Omental fat pad (tissue), 4 donors: Measurements from ENCODE around the gene ZNF331. TPM values are rescaled to one million over a fixed set of nuclear protein-coding genes. Genes with fewer than 3 reads are reported as not detected.

Experiments
- ATAC-seq: fragments of 150-250 bp; one replicate; pipeline ENCODE4 v1.9.1; 2016; ENCODE audit warnings: mild to moderate bottlenecking, moderate library complexity; ENCODE audit not compliant: low FRiP score
- DNase-seq: peaks from one replicate; pipeline ENCODE4 v3.0.0-alpha.2; 2019; ENCODE audit warnings: low spot score
- total RNA-seq, 4 donors: library from RNA; depleted of rRNA; stranded (reverse); fragments of >200 nt; gene quantifications; one replicate each; pipeline ENCODE4 v1.1.0, GENCODE V29; 2016
- TF ChIP-seq, protein P1 (sequence below), 3 donors: fragments of 450-650 bp; IDR thresholded peaks; one replicate each; pipeline ENCODE4 v1.5.1; 2016 to 2017; ENCODE audit warnings: antibody characterized with exemption in 3 of 3, mild to moderate bottlenecking in 3 of 3, moderate library complexity in 2 of 3

The ZNF331 gene
- total RNA-seq, 4 donors from 2014 or later = 29.9 to 415 (median 55.0) TPM

DNA sequence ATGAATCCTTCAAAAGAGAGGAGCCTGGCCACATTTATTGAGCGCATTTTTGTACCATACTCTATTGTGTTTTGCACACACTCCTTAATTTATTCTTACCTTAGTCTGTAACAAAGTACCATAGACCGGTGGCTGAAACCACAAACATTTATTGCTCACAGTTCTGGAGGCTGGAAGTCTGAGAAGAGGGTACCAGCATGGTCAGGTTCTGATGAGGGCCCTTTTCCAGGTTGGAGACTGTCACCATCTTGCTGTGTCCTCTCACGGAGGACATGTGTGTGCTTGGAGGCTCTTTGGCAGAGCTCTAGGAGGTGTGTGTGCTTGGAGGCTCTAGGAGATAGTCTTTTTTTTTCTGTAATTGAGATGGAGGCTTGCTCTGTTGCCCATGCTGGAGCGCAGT lies 2.1 kb downstream of the ZNF331 start:
- ATAC-seq (no peak), DNase-seq (no peak)
- TF ChIP-seq, protein P1, sequence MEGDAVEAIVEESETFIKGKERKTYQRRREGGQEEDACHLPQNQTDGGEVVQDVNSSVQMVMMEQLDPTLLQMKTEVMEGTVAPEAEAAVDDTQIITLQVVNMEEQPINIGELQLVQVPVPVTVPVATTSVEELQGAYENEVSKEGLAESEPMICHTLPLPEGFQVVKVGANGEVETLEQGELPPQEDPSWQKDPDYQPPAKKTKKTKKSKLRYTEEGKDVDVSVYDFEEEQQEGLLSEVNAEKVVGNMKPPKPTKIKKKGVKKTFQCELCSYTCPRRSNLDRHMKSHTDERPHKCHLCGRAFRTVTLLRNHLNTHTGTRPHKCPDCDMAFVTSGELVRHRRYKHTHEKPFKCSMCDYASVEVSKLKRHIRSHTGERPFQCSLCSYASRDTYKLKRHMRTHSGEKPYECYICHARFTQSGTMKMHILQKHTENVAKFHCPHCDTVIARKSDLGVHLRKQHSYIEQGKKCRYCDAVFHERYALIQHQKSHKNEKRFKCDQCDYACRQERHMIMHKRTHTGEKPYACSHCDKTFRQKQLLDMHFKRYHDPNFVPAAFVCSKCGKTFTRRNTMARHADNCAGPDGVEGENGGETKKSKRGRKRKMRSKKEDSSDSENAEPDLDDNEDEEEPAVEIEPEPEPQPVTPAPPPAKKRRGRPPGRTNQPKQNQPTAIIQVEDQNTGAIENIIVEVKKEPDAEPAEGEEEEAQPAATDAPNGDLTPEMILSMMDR (IDR thresholded peaks at IDR 0.05) = no peak

- ATAC-seq (no peak), DNase-seq (no peak)
- TF ChIP-seq, protein P1 (IDR thresholded peaks at IDR 0.05) = no peak
These were observed 4.0 kb downstream of the ZNF331 start for GRCh38 chr19:53541971-53542370.

GRCh38 chr19:53545271-53546065 lies 7.5 kb downstream of the ZNF331 start:
- peak; percentile 19 for ATAC-seq

GRCh38 chr19:53546758-53547513 lies 9.0 kb downstream of the ZNF331 start:
- ATAC-seq (no peak), DNase-seq (no peak)
- TF ChIP-seq, protein P1 (IDR thresholded peaks at IDR 0.05) = no peak

More at GRCh38 chr19:53545271-53546065, 7.5 kb downstream of the ZNF331 start:
- TF ChIP-seq, protein P1 (IDR thresholded peaks at IDR 0.05) = no peak
- no peak for DNase-seq

DNA sequence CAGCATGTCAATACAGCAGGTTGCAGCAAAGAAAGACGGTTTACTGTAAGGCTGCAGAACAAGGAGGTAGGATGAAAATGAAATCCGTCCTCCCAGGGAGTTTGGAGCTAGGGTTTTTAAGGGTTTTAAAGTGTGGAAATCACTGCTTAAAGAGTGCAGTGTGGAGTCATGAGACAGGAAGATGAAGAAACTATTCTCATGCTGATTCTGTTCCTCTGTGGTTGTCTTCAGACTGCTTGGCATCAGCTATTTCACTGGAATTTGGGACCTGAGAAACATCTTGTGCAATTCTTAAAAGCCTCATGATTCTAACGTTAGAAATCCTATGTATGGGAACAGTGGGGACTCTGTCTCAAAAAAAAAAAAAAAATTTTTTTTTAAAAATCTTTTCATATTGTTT lies 11.4 kb downstream of the ZNF331 start:
- TF ChIP-seq, protein P1 (IDR thresholded peaks at IDR 0.05) = no peak
- ATAC-seq = peak; percentile 62

DNA sequence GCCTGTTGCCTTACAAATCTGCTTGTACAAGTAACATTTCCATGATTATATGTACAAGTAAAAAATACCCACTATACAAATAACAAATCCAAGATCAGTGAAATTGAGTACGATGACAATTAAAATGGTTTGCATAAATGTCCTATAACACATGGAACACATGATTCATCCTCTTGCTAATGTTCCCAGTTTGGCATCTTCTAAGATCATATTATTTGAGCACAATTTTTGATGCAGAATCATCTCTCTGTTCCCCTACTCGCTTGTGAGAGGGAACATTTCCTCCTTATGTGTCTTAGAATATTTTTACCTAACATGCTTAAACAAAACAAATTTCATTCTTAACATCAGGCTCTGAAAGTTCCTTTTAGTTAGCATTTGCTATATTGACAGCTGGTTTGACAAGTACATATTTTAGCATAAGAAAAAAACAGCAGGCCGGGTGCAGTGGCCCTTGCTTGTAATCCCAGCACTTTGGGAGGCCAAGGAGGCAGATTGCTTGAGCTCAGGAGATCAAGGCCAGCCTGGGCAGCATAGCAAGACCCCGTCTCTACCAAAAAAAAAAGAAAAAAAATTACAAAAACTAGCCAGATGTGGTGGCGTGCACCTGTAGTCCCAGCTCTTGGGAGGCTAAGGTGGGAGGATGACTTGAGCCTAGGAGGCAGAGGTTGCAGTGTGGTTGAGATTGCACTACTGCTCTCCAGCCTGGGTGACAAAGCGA lies 14.2 kb downstream of the ZNF331 start:
- DNase-seq = no peak
- TF ChIP-seq, protein P1 (IDR thresholded peaks at IDR 0.05) = no peak
- ATAC-seq = no peak

More for the DNA sequence above, 11.4 kb downstream of the ZNF331 start:
- DNase-seq = no peak
